Breast epithelium (tissue), 3 donors: ENCODE results near the gene RPN2.

Experiments
- CTCF ChIP-seq, 3 donors: fragments of 450-650 bp; IDR thresholded peaks; one replicate each; pipeline ENCODE4 v1.5.1; 2016 to 2017; ENCODE audit warnings: antibody characterized with exemption in 3 of 3, mild to moderate bottlenecking in 3 of 3, moderate library complexity in 3 of 3
- POLR2AphosphoS5 ChIP-seq, 3 donors: sonication (generic); formaldehyde crosslinking; IDR thresholded peaks; one replicate each; pipeline ENCODE4 v1.6.1; 2017; ENCODE audit warnings: antibody characterized with exemption in 3 of 3

DNA sequence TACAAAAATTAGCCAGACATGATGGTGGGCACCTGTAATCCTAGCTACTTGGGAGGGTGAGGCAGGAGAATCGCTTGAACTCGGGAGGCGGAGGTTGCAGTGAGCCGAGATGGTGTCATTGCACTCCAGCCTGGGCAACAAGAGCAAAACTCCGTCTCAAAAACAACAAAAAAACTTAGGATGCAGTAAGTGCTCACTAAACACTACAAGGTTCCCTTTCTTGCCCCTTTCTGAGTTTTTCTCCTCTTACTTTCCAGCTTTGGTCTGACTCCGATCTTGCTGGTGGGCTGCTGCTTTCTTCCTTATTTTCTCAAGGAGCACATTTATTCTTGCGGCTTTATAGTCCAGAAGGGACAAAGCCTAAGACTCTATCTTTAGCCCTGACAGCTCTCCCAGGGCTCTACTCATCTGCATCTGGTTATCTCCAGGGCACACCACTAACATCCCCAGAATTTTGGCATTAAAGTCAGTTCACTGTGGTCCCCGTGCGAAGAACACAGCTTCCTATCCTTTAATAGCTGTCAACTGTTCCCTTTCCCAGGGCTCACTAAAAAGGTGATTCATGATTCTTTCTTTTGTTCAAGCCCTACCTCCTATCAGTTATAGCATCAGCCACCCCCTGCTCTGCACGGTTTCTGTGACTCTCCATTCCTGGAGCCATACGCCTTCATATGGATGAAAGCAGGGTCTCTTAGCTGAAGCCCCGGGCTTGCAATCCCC is 17.1 kb upstream of the RPN2 start:
- TF ChIP-seq CTCF (IDR thresholded peaks at IDR 0.05) = no peak
- TF ChIP-seq POLR2AphosphoS5 (IDR thresholded peaks at IDR 0.05) = no peak
